ENCODE measurements around the gene THSD4.

THSD4 gene

GRCh38 chr15:71096676-71097075, 18.6 kb upstream of the THSD4 start:
- Histone ChIP-seq H3K27ac (ENCODE audit: insufficient read depth, low read length, poor library complexity, severe bottlenecking) (no peak overlapping the region), H3K9me3 (ENCODE audit: control insufficient read depth, low read length) (no peaks in the 10 kb centered on the region), H3K27me3 (replicated peaks; ENCODE audit: control insufficient read depth, insufficient read depth, low read length, poor library complexity, severe bottlenecking) (no peaks in the 10 kb centered on the region), H3K4me3 (ENCODE audit: insufficient read depth, low read depth, low read length, poor library complexity, severe bottlenecking) (no peak overlapping the region), H3K36me3 (ENCODE audit: control insufficient read depth, insufficient read depth, low read length) (no peaks in the 10 kb centered on the region), H3K4me1 (ENCODE audit: control insufficient read depth, insufficient read depth, low read length, poor library complexity, severe bottlenecking) (no peaks in the 10 kb centered on the region)
- DNase-seq = no peak

- no peak overlapping the region for H3K4me3 ChIP-seq (ENCODE audit: insufficient read depth, low read depth, low read length, poor library complexity, severe bottlenecking)
- no peaks in the 10 kb centered on the region for H3K4me1 ChIP-seq (ENCODE audit: control insufficient read depth, insufficient read depth, low read length, poor library complexity, severe bottlenecking)
- H3K27me3 ChIP-seq (replicated peaks; ENCODE audit: control insufficient read depth, insufficient read depth, low read length, poor library complexity, severe bottlenecking) = no peaks in the 10 kb centered on the region
- H3K36me3 ChIP-seq (ENCODE audit: control insufficient read depth, insufficient read depth, low read length) = no peaks in the 10 kb centered on the region
- DNase-seq = no peak
- H3K27ac ChIP-seq (ENCODE audit: insufficient read depth, low read length, poor library complexity, severe bottlenecking) = no peak overlapping the region
- H3K9me3 ChIP-seq (ENCODE audit: control insufficient read depth, low read length) = no peaks in the 10 kb centered on the region
Measured at GRCh38 chr15:71097890-71098289, 17.4 kb upstream of the THSD4 start.

- Histone ChIP-seq H3K27me3 (replicated peaks; ENCODE audit: control insufficient read depth, insufficient read depth, low read length, poor library complexity, severe bottlenecking) (no peaks in the 10 kb centered on the region), H3K4me1 (ENCODE audit: control insufficient read depth, insufficient read depth, low read length, poor library complexity, severe bottlenecking) (no peaks in the 10 kb centered on the region), H3K9me3 (ENCODE audit: control insufficient read depth, low read length) (no peaks in the 10 kb centered on the region), H3K4me3 (ENCODE audit: insufficient read depth, low read depth, low read length, poor library complexity, severe bottlenecking) (no peak overlapping the region), H3K36me3 (ENCODE audit: control insufficient read depth, insufficient read depth, low read length) (no peaks in the 10 kb centered on the region), H3K27ac (ENCODE audit: insufficient read depth, low read length, poor library complexity, severe bottlenecking) (no peak overlapping the region)
- no peak for DNase-seq
Measured at GRCh38 chr15:71098920-71099319, 16.4 kb upstream of the THSD4 start.

- H3K27me3 ChIP-seq (replicated peaks; ENCODE audit: control insufficient read depth, insufficient read depth, low read length, poor library complexity, severe bottlenecking) = no peaks in the 10 kb centered on the region
- H3K4me3 ChIP-seq (ENCODE audit: insufficient read depth, low read depth, low read length, poor library complexity, severe bottlenecking) = no peak overlapping the region
- no peaks in the 10 kb centered on the region for H3K4me1 ChIP-seq (ENCODE audit: control insufficient read depth, insufficient read depth, low read length, poor library complexity, severe bottlenecking)
- H3K27ac ChIP-seq (ENCODE audit: insufficient read depth, low read length, poor library complexity, severe bottlenecking) = no peak overlapping the region
- H3K9me3 ChIP-seq (ENCODE audit: control insufficient read depth, low read length) = no peaks in the 10 kb centered on the region
- no peaks in the 10 kb centered on the region for H3K36me3 ChIP-seq (ENCODE audit: control insufficient read depth, insufficient read depth, low read length)
- DNase-seq = no peak
Measured at GRCh38 chr15:71103102-71103676, 12.1 kb upstream of the THSD4 start.

GRCh38 chr15:71104636-71105035, 10.6 kb upstream of the THSD4 start:
- Histone ChIP-seq H3K27ac (ENCODE audit: insufficient read depth, low read length, poor library complexity, severe bottlenecking) (no peak overlapping the region), H3K9me3 (ENCODE audit: control insufficient read depth, low read length) (no peaks in the 10 kb centered on the region), H3K4me3 (ENCODE audit: insufficient read depth, low read depth, low read length, poor library complexity, severe bottlenecking) (no peak overlapping the region), H3K27me3 (replicated peaks; ENCODE audit: control insufficient read depth, insufficient read depth, low read length, poor library complexity, severe bottlenecking) (no peaks in the 10 kb centered on the region), H3K4me1 (ENCODE audit: control insufficient read depth, insufficient read depth, low read length, poor library complexity, severe bottlenecking) (no peaks in the 10 kb centered on the region), H3K36me3 (ENCODE audit: control insufficient read depth, insufficient read depth, low read length) (no peaks in the 10 kb centered on the region)
- no peak for DNase-seq

- no peaks in the 10 kb centered on the region for H3K36me3 ChIP-seq (ENCODE audit: control insufficient read depth, insufficient read depth, low read length)
- H3K9me3 ChIP-seq (ENCODE audit: control insufficient read depth, low read length) = no peaks in the 10 kb centered on the region
- H3K27ac ChIP-seq (ENCODE audit: insufficient read depth, low read length, poor library complexity, severe bottlenecking) = no peak overlapping the region
- DNase-seq = no peak
- no peaks in the 10 kb centered on the region for H3K4me1 ChIP-seq (ENCODE audit: control insufficient read depth, insufficient read depth, low read length, poor library complexity, severe bottlenecking)
- no peak overlapping the region for H3K4me3 ChIP-seq (ENCODE audit: insufficient read depth, low read depth, low read length, poor library complexity, severe bottlenecking)
- no peaks in the 10 kb centered on the region for H3K27me3 ChIP-seq (replicated peaks; ENCODE audit: control insufficient read depth, insufficient read depth, low read length, poor library complexity, severe bottlenecking)
Measured at GRCh38 chr15:71105444-71105843, 9.8 kb upstream of the THSD4 start.

GRCh38 chr15:71106802-71107500, 8.3 kb upstream of the THSD4 start:
- no peak for DNase-seq
- H3K27ac ChIP-seq (ENCODE audit: insufficient read depth, low read length, poor library complexity, severe bottlenecking) = no peak overlapping the region

GRCh38 chr15:71107501-71107815, 7.8 kb upstream of the THSD4 start:
- Histone ChIP-seq H3K4me3 (ENCODE audit: insufficient read depth, low read depth, low read length, poor library complexity, severe bottlenecking) (no peak overlapping the region), H3K4me1 (ENCODE audit: control insufficient read depth, insufficient read depth, low read length, poor library complexity, severe bottlenecking) (no peaks in the 10 kb centered on the region), H3K27ac (ENCODE audit: insufficient read depth, low read length, poor library complexity, severe bottlenecking) (no peak overlapping the region), H3K9me3 (ENCODE audit: control insufficient read depth, low read length) (no peaks in the 10 kb centered on the region), H3K27me3 (replicated peaks; ENCODE audit: control insufficient read depth, insufficient read depth, low read length, poor library complexity, severe bottlenecking) (no peaks in the 10 kb centered on the region), H3K36me3 (ENCODE audit: control insufficient read depth, insufficient read depth, low read length) (no peaks in the 10 kb centered on the region)
- no peak for DNase-seq

More at GRCh38 chr15:71106802-71107500, 8.3 kb upstream of the THSD4 start:
- Histone ChIP-seq H3K4me1 (ENCODE audit: control insufficient read depth, insufficient read depth, low read length, poor library complexity, severe bottlenecking) (no peaks in the 10 kb centered on the region), H3K27me3 (replicated peaks; ENCODE audit: control insufficient read depth, insufficient read depth, low read length, poor library complexity, severe bottlenecking) (no peaks in the 10 kb centered on the region), H3K4me3 (ENCODE audit: insufficient read depth, low read depth, low read length, poor library complexity, severe bottlenecking) (no peak overlapping the region), H3K9me3 (ENCODE audit: control insufficient read depth, low read length) (no peaks in the 10 kb centered on the region), H3K36me3 (ENCODE audit: control insufficient read depth, insufficient read depth, low read length) (no peaks in the 10 kb centered on the region)

- no peaks in the 10 kb centered on the region for H3K4me1 ChIP-seq (ENCODE audit: control insufficient read depth, insufficient read depth, low read length, poor library complexity, severe bottlenecking)
- H3K36me3 ChIP-seq (ENCODE audit: control insufficient read depth, insufficient read depth, low read length) = no peaks in the 10 kb centered on the region
- H3K9me3 ChIP-seq (ENCODE audit: control insufficient read depth, low read length) = no peaks in the 10 kb centered on the region
- no peak for DNase-seq
- no peak overlapping the region for H3K27ac ChIP-seq (ENCODE audit: insufficient read depth, low read length, poor library complexity, severe bottlenecking)
- no peak overlapping the region for H3K4me3 ChIP-seq (ENCODE audit: insufficient read depth, low read depth, low read length, poor library complexity, severe bottlenecking)
- no peaks in the 10 kb centered on the region for H3K27me3 ChIP-seq (replicated peaks; ENCODE audit: control insufficient read depth, insufficient read depth, low read length, poor library complexity, severe bottlenecking)
Measured at GRCh38 chr15:71109130-71109529, 6.1 kb upstream of the THSD4 start.

GRCh38 chr15:71109905-71110304, 5.4 kb upstream of the THSD4 start:
- Histone ChIP-seq H3K4me3 (ENCODE audit: insufficient read depth, low read depth, low read length, poor library complexity, severe bottlenecking) (no peak overlapping the region), H3K36me3 (ENCODE audit: control insufficient read depth, insufficient read depth, low read length) (no peaks in the 10 kb centered on the region)

More at GRCh38 chr15:71109905-71110304, 5.4 kb upstream of the THSD4 start:
- no peaks in the 10 kb centered on the region for H3K27me3 ChIP-seq (replicated peaks; ENCODE audit: control insufficient read depth, insufficient read depth, low read length, poor library complexity, severe bottlenecking)
- no peaks in the 10 kb centered on the region for H3K4me1 ChIP-seq (ENCODE audit: control insufficient read depth, insufficient read depth, low read length, poor library complexity, severe bottlenecking)
- H3K9me3 ChIP-seq (ENCODE audit: control insufficient read depth, low read length) = no peaks in the 10 kb centered on the region
- no peak for DNase-seq
- H3K27ac ChIP-seq (ENCODE audit: insufficient read depth, low read length, poor library complexity, severe bottlenecking) = no peak overlapping the region

Measured in effector memory CD4-positive, alpha-beta T cell (primary cell).